K562 (cell line): ENCODE data around the gene CD46. TPM values are rescaled to one million over a fixed set of nuclear protein-coding genes. Genes with fewer than 3 reads are reported as not detected.

Experiments
- ATAC-seq: fragments of 200-7000 bp; cut with Tn5 transposase; 3 replicates; pipeline ENCODE4 v1.9.1; 2020; ENCODE audit warnings: moderate library complexity
- BruUV-seq: library from RNA; stranded (reverse); fragments of 400-500 nt; replicated peaks from 2 replicates; lab custom pipeline; 2021; lab: Mats Ljungman, UMichigan
- CTCF ChIA-PET: fragments of 300-600 bp; formaldehyde crosslinking; extraction: SDS; loops from one replicate; lab custom pipeline; 2021; ENCODE audit warnings: low intra/inter-chr PET ratio; lab: Yijun Ruan, JAX
- POLR2A ChIA-PET: fragments of 300-600, 350-650 bp; sonication (Branson Sonifier 250); formaldehyde crosslinking; extraction: SDS; loops from one replicate; lab custom pipeline; 2021; ENCODE audit warnings: antibody characterized with exemption, inconsistent platforms; lab: Yijun Ruan, JAX
- DNase-seq, 4 experiments: peaks; one replicate each; pipeline versions ENCODE4 v3.0.0 to v3.0.0-alpha.2; 2011 to 2018; ENCODE audit warnings: low spot score in 3 of 4, mixed read lengths in 3 of 4; ENCODE audit errors: extremely low read depth in 1 of 4
- FAIRE-seq: peaks from 2 replicates; lab custom pipeline; 2011; peaks lifted over from hg19 to GRCh38; lab: Jason Lieb, UNC
- H2AFZ ChIP-seq: 2 replicates; pipeline ENCODE4 v1.6.0; 2011; ENCODE audit warnings: low read depth, low read length, control low read depth, inconsistent platforms
- H3K27ac ChIP-seq: fragments of 200-600 bp; 3 replicates; pipeline ENCODE4 v1.8.0; 2011; ENCODE audit warnings: low read depth, mild to moderate bottlenecking, control low read depth, inconsistent platforms, low read length, moderate library complexity, mixed read lengths; ENCODE audit errors: extremely low read depth
- H3K27me3 ChIP-seq, 2 experiments: fragments of 300-600 bp in 1 of 2; 2 replicates in 1 of 2; 3 replicates in 1 of 2; pipeline versions ENCODE4 v1.6.0 to v1.8.0; 2011; ENCODE audit warnings: inconsistent platforms in 2 of 2, low read length in 2 of 2, mild to moderate bottlenecking in 1 of 2, mixed read lengths in 1 of 2, moderate library complexity in 1 of 2; ENCODE audit not compliant: control insufficient read depth in 2 of 2, insufficient read depth in 2 of 2
- H3K36me3 ChIP-seq: fragments of 300-600 bp; 3 replicates; pipeline ENCODE4 v1.8.0; 2011; ENCODE audit warnings: mild to moderate bottlenecking, low read length, inconsistent platforms; ENCODE audit not compliant: control insufficient read depth, insufficient read depth
- H3K4me1 ChIP-seq, 2 experiments: fragments of 200-600 bp in 1 of 2; replicated peaks in 1 of 2; 2 replicates in 1 of 2; 3 replicates in 1 of 2; pipeline versions ENCODE4 v1.5.1 to v1.8.0; 2011; ENCODE audit warnings: inconsistent platforms in 2 of 2, low read length in 2 of 2, mild to moderate bottlenecking in 1 of 2, mixed read lengths in 1 of 2, moderate library complexity in 1 of 2; ENCODE audit not compliant: control insufficient read depth in 2 of 2, insufficient read depth in 2 of 2
- H3K4me2 ChIP-seq: 2 replicates; pipeline ENCODE4 v1.6.1; 2011; ENCODE audit warnings: low read length, control low read depth, inconsistent platforms, mixed read lengths; ENCODE audit not compliant: insufficient read depth
- H3K4me3 ChIP-seq: fragments of 200-600 bp; sonication (generic), shearing (Covaris generic); 2 replicates; pipeline ENCODE4 v1.5.1; 2016; ENCODE audit warnings: control low read depth, inconsistent platforms
- H3K79me2 ChIP-seq: fragments of 200-600 bp; 3 replicates; pipeline ENCODE4 v1.8.0; 2011; ENCODE audit warnings: low read length, inconsistent platforms; ENCODE audit not compliant: control insufficient read depth, insufficient read depth
- H3K9ac ChIP-seq, 2 experiments: 2 replicates each; pipeline versions ENCODE4 v1.6.0 to v1.6.1; 2011; ENCODE audit warnings: low read depth in 2 of 2, low read length in 2 of 2, control low read depth in 1 of 2, inconsistent platforms in 1 of 2, mild to moderate bottlenecking in 1 of 2, mixed read lengths in 1 of 2; ENCODE audit not compliant: insufficient read depth in 1 of 2
- H3K9me1 ChIP-seq: one replicate; pipeline ENCODE4 v1.6.0; 2011; ENCODE audit warnings: inconsistent platforms, mild to moderate bottlenecking, low read length, moderate library complexity; ENCODE audit not compliant: control insufficient read depth, insufficient read depth
- H3K9me3 ChIP-seq: replicated peaks from 2 replicates; pipeline ENCODE4 v1.5.1; 2011; ENCODE audit warnings: low read depth, low read length, inconsistent platforms; ENCODE audit not compliant: control insufficient read depth, insufficient read depth
- H4K20me1 ChIP-seq: replicated peaks from 2 replicates; pipeline ENCODE4 v1.6.1; 2011; ENCODE audit warnings: low read length, inconsistent platforms, mixed read lengths; ENCODE audit not compliant: control insufficient read depth, insufficient read depth
- BRF1 ChIP-seq: IDR thresholded peaks from 3 replicates; pipeline ENCODE4 v1.6.1; 2011; ENCODE audit warnings: borderline replicate concordance, mild to moderate bottlenecking; ENCODE audit not compliant: insufficient read length; ENCODE audit errors: extremely low read depth
- COPS2 ChIP-seq: fragments of 450-650 bp; conservative IDR thresholded peaks from 2 replicates; pipeline ENCODE4 v1.6.1; 2016; ENCODE audit warnings: mild to moderate bottlenecking, moderate library complexity
- ELF2 ChIP-seq: fragments of 250-450 bp; sonication (Bioruptor Pico); IDR thresholded peaks from 2 replicates; pipeline ENCODE4 v1.5.0; 2021; ENCODE audit warnings: mild to moderate bottlenecking
- FOXP1 ChIP-seq: sonication (generic); formaldehyde crosslinking; IDR thresholded peaks from 2 replicates; pipeline ENCODE4 v1.8.0; 2022; ENCODE audit warnings: mild to moderate bottlenecking, missing genetic modification reagents
- GABPB1 ChIP-seq: sonication (generic); formaldehyde crosslinking; IDR thresholded peaks from 2 replicates; pipeline ENCODE4 v1.8.0; 2022; ENCODE audit warnings: mild to moderate bottlenecking, missing genetic modification reagents
- KLF6 ChIP-seq: fragments of 250-450 bp; sonication (Bioruptor Pico); IDR thresholded peaks from 2 replicates; pipeline ENCODE4 v1.4.0; 2020; ENCODE audit warnings: mild to moderate bottlenecking, moderate library complexity, borderline replicate concordance
- MTA1 ChIP-seq: fragments of 450-650 bp; IDR thresholded peaks from 2 replicates; pipeline ENCODE4 v1.6.1; 2017; ENCODE audit warnings: borderline replicate concordance
- NFYB ChIP-seq: IDR thresholded peaks from 2 replicates; pipeline ENCODE4 v1.6.1; 2011; ENCODE audit warnings: mild to moderate bottlenecking, moderate library complexity; ENCODE audit not compliant: insufficient read length; ENCODE audit errors: extremely low read depth
- PTRF ChIP-seq: fragments of 450-650 bp; IDR thresholded peaks from 2 replicates; pipeline ENCODE4 v1.6.1; 2016; ENCODE audit warnings: mild to moderate bottlenecking, missing genetic modification characterization, missing compliant biosample characterization
- RBM15 ChIP-seq: fragments of 200-400 bp; formaldehyde crosslinking; IDR thresholded peaks from 2 replicates; pipeline ENCODE4 v1.6.1; 2018; ENCODE audit warnings: mild to moderate bottlenecking, low read length, moderate library complexity; ENCODE audit not compliant: insufficient read depth
- SRSF7 ChIP-seq: fragments of 200-400 bp; formaldehyde crosslinking; optimal IDR thresholded peaks from 2 replicates; pipeline ENCODE3; 2017; ENCODE audit warnings: mild to moderate bottlenecking, low read depth, low read length
- ZFP36 ChIP-seq: fragments of 150-350 bp; IDR thresholded peaks from 2 replicates; pipeline ENCODE4 v1.6.1; 2018; ENCODE audit warnings: low read length, low read depth; ENCODE audit not compliant: partially characterized antibody
- ZKSCAN8 ChIP-seq: fragments of 200-800 bp; sonication (Bioruptor generic); IDR thresholded peaks from 2 replicates; pipeline ENCODE4 v1.6.1; 2016; ENCODE audit warnings: missing genetic modification characterization, missing compliant biosample characterization
- ZNF12 ChIP-seq: sonication (generic); formaldehyde crosslinking; IDR thresholded peaks from 2 replicates; pipeline ENCODE4 v1.4.0; 2020; ENCODE audit warnings: mild to moderate bottlenecking, missing genetic modification reagents
- ZNF133 ChIP-seq: fragments of 250-450 bp; sonication (Bioruptor Pico); IDR thresholded peaks from 2 replicates; pipeline ENCODE4 v1.4.0; 2020; ENCODE audit warnings: mild to moderate bottlenecking
- ZNF436 ChIP-seq: fragments of 250-450, 450-650 bp; sonication (Bioruptor Pico); formaldehyde crosslinking; IDR thresholded peaks from 2 replicates; pipeline ENCODE4 v1.7.0; 2020; ENCODE audit warnings: mild to moderate bottlenecking
- WGBS: fragments of 100-300 bp; shearing (Covaris generic); methylation state at CpG from one replicate; pipeline ENCODE4 v1.1.6; 2016; ENCODE audit warnings: low coverage, mixed read lengths; ENCODE audit not compliant: insufficient coverage; ENCODE audit errors: missing lambda C conversion rate; 5-methylcytosine and 5-hydroxymethylcytosine counted together
- in situ Hi-C: fragments of 300-500 bp; cut with MboI; formaldehyde crosslinking; loops from 4 replicates; pipeline ENCODE4 v1.15.0; 2018; ENCODE audit warnings: inconsistent platforms, mixed read lengths
- intact Hi-C: fragments of 100-400 bp; cut with micrococcal nuclease; formaldehyde crosslinking; loops from 2 replicates; pipeline ENCODE4 v1.14.2; 2022
- polyA plus RNA-seq, 8 experiments: library from polyadenylated mRNA; depleted of rRNA in 4 of 8; stranded (reverse) in 5 of 8; unstranded in 3 of 8; fragments of >200 nt; fragmentation: Nextera tagmentation in 2 of 8; fragmentation: Illumina TruSeq in 1 of 8; extraction: Ambion mirVana in 2 of 8; extraction: Trizol in 1 of 8; gene quantifications; 2 replicates each; pipeline versions ENCODE4 v1.2.1 to v1.2.3, GENCODE V29; 2011 to 2014; ENCODE audit warnings: inconsistent platforms in 1 of 8, missing spikeins in 1 of 8
- total RNA-seq, 7 experiments: library from RNA; depleted of rRNA in 6 of 7; stranded (reverse); fragments of >200 nt in 6 of 7; fragmentation: Illumina TruSeq in 2 of 7; extraction: Trizol in 2 of 7; gene quantifications; 2 replicates each; pipeline versions ENCODE4 v1.2.1 to v1.2.3, GENCODE V29; 2011 to 2021; ENCODE audit warnings: low replicate concordance in 1 of 7
- TF ChIP-seq, protein P1 (sequence below): fragments of 250-450 bp; sonication (Bioruptor Pico); IDR thresholded peaks from 2 replicates; pipeline ENCODE4 v1.5.0; 2021

The CD46 gene
- total and polyA plus RNA-seq, 9 of the 15 experiments (the other 6 are each of a cell fraction or from before 2014, with no cell fraction given), result 87.9 to 374 (median 156) TPM

DNA sequence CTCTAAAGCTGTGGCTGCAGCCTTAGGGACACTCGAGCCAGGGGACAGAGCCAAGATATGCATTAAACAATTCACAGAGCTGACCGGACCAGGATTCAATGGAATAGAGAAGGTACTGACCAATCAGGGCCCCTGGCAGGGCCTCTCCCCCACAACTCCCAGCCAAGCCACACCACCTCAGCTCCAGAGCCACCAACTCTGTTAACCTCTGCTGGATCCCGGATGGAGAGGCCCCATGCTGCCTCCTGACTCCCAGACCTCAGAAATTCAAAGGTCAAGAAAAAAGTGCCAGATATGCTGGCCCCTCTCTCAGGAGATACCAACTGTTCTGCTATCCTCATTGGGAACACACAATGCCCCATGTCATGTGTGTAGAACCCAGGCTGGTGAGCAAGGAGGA, 62.1 kb downstream of the CD46 start:
- H2AFZ ChIP-seq, result no peak overlapping the region
- TF ChIP-seq ZFP36, result no peak
- TF ChIP-seq NFYB, result peak; percentile 33
- TF ChIP-seq, all 486 proteins: peak for 1
- in situ Hi-C loops, result no loop called here
- ChIA-PET CTCF (no interaction called here), POLR2A (interaction anchor here (0.6 to 1.2 kb wide), 4 partner anchors 10 to 220 kb away, joined by 3 to 5 read pairs (median 4); no protein-coding TSS in a partner anchor)
- H3K9ac ChIP-seq, result peak overlapping the region in 1 of 2 experiments; percentile 32; a peak in 1 of 4 replicates
- H3K9me1 ChIP-seq, result peaks cover 8% of the 10 kb centered on the region
- peaks cover 10% of the 10 kb centered on the region; the same call in 2 of the 3 replicates for H3K36me3 ChIP-seq
- H3K4me1 ChIP-seq, result peaks cover 33 to 61% of the 10 kb centered on the region in 2 experiments
- BruUV-seq, result no TSS peak
- H3K27me3 ChIP-seq, result no peaks in the 10 kb centered on the region
- no peak overlapping the region for H3K4me3 ChIP-seq
- WGBS, result 50% methylated on average over 3 of the region's 3 CpGs
- no peak overlapping the region for H3K27ac ChIP-seq
- no peak overlapping the region for H3K4me2 ChIP-seq
- H3K9me3 ChIP-seq, result no peaks in the 10 kb centered on the region
- no peak for ATAC-seq
- no peak for DNase-seq
- no peak for FAIRE-seq
- intact Hi-C loops, result loop anchor here (2.0 kb wide), 1 partner anchor 149 kb away; no protein-coding TSS in a partner anchor
- 0 out of 2 replicates have a peak, but pooled peaks cover 5% of the 10 kb centered on the region for H4K20me1 ChIP-seq
- H3K79me2 ChIP-seq, result no peaks in the 10 kb centered on the region

DNA sequence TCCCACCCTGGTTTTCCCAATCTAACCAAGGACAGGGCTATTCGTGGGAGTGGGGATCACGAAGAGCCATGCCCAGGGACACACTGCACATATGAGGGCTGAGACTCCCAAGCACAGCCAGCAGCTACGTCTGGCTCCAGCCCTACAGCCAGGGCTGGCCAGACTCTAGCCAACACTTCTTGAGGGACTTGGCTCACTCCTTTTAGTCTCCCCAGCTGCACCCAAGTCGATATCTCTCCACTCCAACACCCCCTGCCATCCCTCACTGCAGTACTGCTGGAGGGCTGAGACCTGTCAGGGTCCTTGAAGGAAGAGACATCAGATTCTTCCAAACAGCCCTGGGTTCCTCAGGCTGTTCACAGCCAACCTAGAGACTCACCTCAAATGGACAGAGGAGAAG, 62.6 kb downstream of the CD46 start:
- no peak overlapping the region for H2AFZ ChIP-seq
- H3K79me2 ChIP-seq, result no peaks in the 10 kb centered on the region
- BruUV-seq, result no TSS peak
- H4K20me1 ChIP-seq, result 0 out of 2 replicates have a peak, but pooled peaks cover 5% of the 10 kb centered on the region
- H3K36me3 ChIP-seq, result peaks cover 10% of the 10 kb centered on the region; the same call in 2 of the 3 replicates
- DNase-seq, result no peak
- TF ChIP-seq ELF2 (CRISPR knock-in tag), result no peak
- TF ChIP-seq ZKSCAN8 (CRISPR knock-in tag), result no peak
- TF ChIP-seq ZNF12 (CRISPR knock-in tag), result no peak
- TF ChIP-seq PTRF, result no peak
- TF ChIP-seq ZNF133 (CRISPR knock-in tag), result no peak
- no peak for TF ChIP-seq RBM15
- TF ChIP-seq FOXP1 (CRISPR knock-in tag), result no peak
- TF ChIP-seq, protein P1, sequence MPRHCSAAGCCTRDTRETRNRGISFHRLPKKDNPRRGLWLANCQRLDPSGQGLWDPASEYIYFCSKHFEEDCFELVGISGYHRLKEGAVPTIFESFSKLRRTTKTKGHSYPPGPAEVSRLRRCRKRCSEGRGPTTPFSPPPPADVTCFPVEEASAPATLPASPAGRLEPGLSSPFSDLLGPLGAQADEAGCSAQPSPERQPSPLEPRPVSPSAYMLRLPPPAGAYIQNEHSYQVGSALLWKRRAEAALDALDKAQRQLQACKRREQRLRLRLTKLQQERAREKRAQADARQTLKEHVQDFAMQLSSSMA (CRISPR knock-in tag), result no peak
- no peak for TF ChIP-seq ZNF436 (CRISPR knock-in tag)
- TF ChIP-seq SRSF7, result no peak
- TF ChIP-seq GABPB1 (CRISPR knock-in tag), result no peak
- TF ChIP-seq KLF6 (CRISPR knock-in tag), result no peak
- TF ChIP-seq MTA1, result no peak
- TF ChIP-seq COPS2, result no peak
- TF ChIP-seq BRF1, result no peak
- no peak overlapping the region for H3K27ac ChIP-seq
- ChIA-PET POLR2A (interaction anchor here (0.7 to 1.2 kb wide), 3 partner anchors 10 to 220 kb away, joined by 3 to 4 read pairs (median 3); no protein-coding TSS in a partner anchor), CTCF (no interaction called here)
- no peaks in the 10 kb centered on the region for H3K27me3 ChIP-seq
- FAIRE-seq, result no peak
- H3K9me3 ChIP-seq, result no peaks in the 10 kb centered on the region
- H3K4me3 ChIP-seq, result no peak overlapping the region
- in situ Hi-C loops (no loop called here), intact Hi-C loops (no loop called here)
- H3K9me1 ChIP-seq, result peaks cover 8% of the 10 kb centered on the region
- WGBS, result 41% methylated on average over 4 of the region's 4 CpGs
- H3K4me2 ChIP-seq, result no peak overlapping the region
- ATAC-seq, result no peak
- H3K9ac ChIP-seq, result peak overlapping the region in 1 of 2 experiments; percentile 75; a peak in 2 of 4 replicates
- H3K4me1 ChIP-seq, result peaks cover 37 to 62% of the 10 kb centered on the region in 2 experiments
